Measurements from ENCODE around the gene TMEM101.

- peak in 3 of 4 experiments; percentile 24 to 55 (median 53) for TF ChIP-seq CTCF (IDR thresholded peaks at IDR 0.05)
- TF ChIP-seq POLR2A (IDR thresholded peaks at IDR 0.05): peak; percentile 65
Observed at GRCh38 chr17:44006598-44007345, 8.0 kb downstream of the TMEM101 start.

All from prostate gland (tissue), 2 donors.